ENCODE data around the gene INTU.

INTU gene

GRCh38 chr4:127759228-127759820 is 126.6 kb downstream of the INTU start:
- no peak for DNase-seq

- no peak for DNase-seq
These were observed 127.1 kb downstream of the INTU start for GRCh38 chr4:127759893-127760292.

- DNase-seq = no peak
These were observed 138.9 kb downstream of the INTU start for GRCh38 chr4:127771535-127772275.

DNA sequence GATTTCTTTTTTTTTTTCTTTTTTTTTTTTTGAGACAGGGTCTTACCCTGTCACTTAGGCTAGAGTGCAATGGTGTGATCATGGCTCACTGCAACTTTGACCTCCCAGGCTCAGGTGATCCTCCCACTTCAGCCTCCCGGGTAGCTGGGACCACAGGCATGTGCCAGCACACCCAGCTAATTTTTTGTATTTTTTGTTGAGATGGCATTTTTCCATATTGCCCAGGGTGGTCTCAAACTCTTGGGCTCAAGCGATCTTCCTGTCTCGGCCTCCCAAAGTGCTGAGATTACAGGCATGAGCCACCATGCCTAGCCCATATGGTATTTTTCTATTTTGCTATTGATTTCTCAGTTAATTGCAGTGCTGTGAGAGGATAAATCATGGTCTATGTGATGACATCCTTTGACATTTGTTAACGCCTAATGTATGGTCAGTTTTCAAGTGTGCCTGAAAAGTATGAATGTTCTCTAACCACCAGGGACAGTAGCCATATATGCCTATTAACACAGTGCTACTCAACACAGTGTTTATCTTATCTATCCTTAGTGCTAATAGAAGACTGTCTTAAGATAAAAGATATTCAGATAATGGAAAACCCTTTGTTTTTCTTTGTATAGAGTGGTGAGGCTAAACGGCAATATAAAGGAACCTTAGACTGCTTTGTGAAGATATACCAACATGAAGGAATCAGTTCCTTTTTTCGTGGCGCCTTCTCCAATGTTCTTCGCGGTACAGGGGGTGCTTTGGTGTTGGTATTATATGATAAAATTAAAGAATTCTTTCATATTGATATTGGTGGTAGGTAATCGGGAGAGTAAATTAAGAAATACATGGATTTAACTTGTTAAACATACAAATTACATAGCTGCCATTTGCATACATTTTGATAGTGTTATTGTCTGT is 140.3 kb downstream of the INTU start:
- DNase-seq = no peak

DNA sequence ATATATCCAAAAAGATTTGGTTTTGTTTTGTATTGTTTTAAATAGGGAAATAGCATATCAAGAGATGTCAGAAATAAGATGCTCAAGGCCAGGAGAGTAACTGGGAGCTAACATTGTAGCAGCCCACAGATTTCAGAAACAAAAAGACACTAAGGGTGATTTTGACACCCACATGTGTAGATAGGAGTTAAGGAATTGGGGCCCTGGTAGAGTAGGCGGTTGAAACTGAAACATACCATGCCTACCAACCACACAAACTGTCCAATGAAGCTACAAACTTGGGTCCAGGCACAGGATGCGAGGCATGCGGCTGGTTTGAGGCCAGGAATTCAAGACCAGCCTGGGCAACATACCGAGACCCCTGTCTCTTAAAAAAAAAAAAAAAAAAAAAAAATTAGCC is 143.1 kb downstream of the INTU start:
- DNase-seq = no peak
